ENCODE measurements around the gene FGR. TPM values are rescaled to one million over a fixed set of nuclear protein-coding genes. Genes with fewer than 3 reads are reported as not detected.

The FGR gene
- total and polyA plus RNA-seq, 2 donors (not counting 1 experiment from before 2014, with no cell fraction given), result 57.0 to 295 TPM

DNA sequence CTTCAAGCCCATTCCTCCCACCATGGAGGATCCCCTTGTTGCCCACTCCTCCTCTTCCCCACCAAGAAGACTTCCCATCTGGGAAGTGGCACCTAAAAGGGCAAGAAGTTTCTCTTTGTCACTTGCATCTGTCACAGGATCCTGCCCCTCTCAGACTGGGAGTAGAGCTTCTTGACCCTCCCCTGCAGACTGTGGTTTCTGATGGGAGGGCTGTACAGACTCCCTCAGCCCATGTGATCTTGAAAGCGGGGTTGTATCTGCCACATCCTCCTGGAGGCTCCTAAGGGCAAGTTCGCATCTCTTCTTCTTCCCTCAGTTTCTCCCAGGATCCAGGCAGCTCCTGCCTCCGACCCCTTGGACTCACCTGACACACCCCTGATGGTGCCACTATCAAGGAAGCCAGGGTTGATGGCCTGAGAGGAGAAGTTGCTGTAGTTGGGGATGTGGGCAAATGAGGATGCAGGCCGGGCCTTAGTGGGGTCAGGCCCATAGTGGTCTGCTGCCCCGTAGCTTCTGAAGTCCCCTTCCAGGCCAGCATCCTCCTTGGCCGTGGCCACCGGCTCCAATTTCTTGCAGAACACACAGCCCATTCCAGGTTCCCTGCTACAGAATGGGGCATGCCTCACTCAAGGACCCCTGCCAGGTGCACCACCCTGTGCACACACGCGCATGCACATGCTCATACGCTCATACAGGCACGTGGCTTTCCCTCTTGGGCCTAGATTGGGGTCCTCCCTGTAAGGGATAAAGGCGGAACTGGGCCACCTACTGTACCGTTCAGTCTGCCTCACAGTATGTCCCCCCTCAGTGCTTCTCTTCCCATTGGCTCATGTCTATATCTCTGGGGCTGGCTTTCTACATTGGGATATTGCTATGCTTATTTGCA is 11.4 kb downstream of the FGR start:
- Histone ChIP-seq H3K36me3 (replicated peaks in 1 of 2; ENCODE audit: control extremely low read depth in 1 of 2, control insufficient read depth in 1 of 2, extremely low read depth in 1 of 2, insufficient read depth in 2 of 2, low read length in 1 of 2) (peaks cover 5 to 52% of the 10 kb centered on the region in 2 experiments), H3K4me2 (replicated peaks; ENCODE audit: low read depth, low read length, poor library complexity, severe bottlenecking) (peak overlapping the region; percentile 91), H3K9ac (ENCODE audit: low read length) (no peak overlapping the region), H3K27me3 (replicated peaks in 1 of 4; ENCODE audit: control extremely low read depth in 1 of 4, control insufficient read depth in 3 of 4, insufficient read depth in 4 of 4, low read length in 3 of 4) (no peaks in the 10 kb centered on the region), H3K79me2 (ENCODE audit: control insufficient read depth, insufficient read depth, low read length) (peaks cover 40% of the 10 kb centered on the region), H2AFZ (ENCODE audit: insufficient read depth, low read depth, low read length, poor library complexity, severe bottlenecking) (no peak overlapping the region), H3K4me1 (ENCODE audit: control insufficient read depth in 2 of 2, insufficient read depth in 2 of 2, low read length in 2 of 2) (peaks cover 67 to 89% of the 10 kb centered on the region in 2 donors), H4K20me1 (ENCODE audit: control insufficient read depth, insufficient read depth, low read length, poor library complexity, severe bottlenecking) (peaks cover 17% of the 10 kb centered on the region), H3K9me3 (ENCODE audit: control extremely low read depth in 1 of 3, control insufficient read depth in 2 of 3, insufficient read depth in 1 of 3, low read length in 2 of 3) (no peaks in the 10 kb centered on the region), H3K27ac (ENCODE audit: low read length in 2 of 2) (no peak overlapping the region), H3K4me3 (ENCODE audit: control extremely low read depth in 1 of 5, extremely low read depth in 1 of 5, insufficient read depth in 1 of 5, low read depth in 2 of 5, low read length in 4 of 5) (peak overlapping the region in 1 of 5 experiments; percentile 63)
- Mint-ChIP-seq H3K4me1 (peaks cover 38% of the 10 kb centered on the region), H3K27ac (peak overlapping the region; percentile 69), H3K9me3 (ENCODE audit: insufficient read depth) (no peaks in the 10 kb centered on the region), H3K4me3 (peak overlapping the region; percentile 13), H3K27me3 (no peaks in the 10 kb centered on the region)
- DNase-seq (peak; percentile 12), ATAC-seq (ENCODE audit: low read depth) (no peak)
- WGBS (ENCODE audit: insufficient coverage), result 76% methylated on average over 10 of the region's 13 CpGs
- TF ChIP-seq, protein P1, sequence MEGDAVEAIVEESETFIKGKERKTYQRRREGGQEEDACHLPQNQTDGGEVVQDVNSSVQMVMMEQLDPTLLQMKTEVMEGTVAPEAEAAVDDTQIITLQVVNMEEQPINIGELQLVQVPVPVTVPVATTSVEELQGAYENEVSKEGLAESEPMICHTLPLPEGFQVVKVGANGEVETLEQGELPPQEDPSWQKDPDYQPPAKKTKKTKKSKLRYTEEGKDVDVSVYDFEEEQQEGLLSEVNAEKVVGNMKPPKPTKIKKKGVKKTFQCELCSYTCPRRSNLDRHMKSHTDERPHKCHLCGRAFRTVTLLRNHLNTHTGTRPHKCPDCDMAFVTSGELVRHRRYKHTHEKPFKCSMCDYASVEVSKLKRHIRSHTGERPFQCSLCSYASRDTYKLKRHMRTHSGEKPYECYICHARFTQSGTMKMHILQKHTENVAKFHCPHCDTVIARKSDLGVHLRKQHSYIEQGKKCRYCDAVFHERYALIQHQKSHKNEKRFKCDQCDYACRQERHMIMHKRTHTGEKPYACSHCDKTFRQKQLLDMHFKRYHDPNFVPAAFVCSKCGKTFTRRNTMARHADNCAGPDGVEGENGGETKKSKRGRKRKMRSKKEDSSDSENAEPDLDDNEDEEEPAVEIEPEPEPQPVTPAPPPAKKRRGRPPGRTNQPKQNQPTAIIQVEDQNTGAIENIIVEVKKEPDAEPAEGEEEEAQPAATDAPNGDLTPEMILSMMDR (IDR thresholded peaks at IDR 0.05), result no peak
- TF ChIP-seq EZH2 (IDR thresholded peaks at IDR 0.05; ENCODE audit: borderline replicate concordance, insufficient read depth, low read depth, low read length, poor library complexity, severe bottlenecking), result no peak
- intact Hi-C loops (cut with micrococcal nuclease), result no loop called here
- POLR2A ChIA-PET, result interaction anchor here (0.5 kb wide), 1 partner anchor 20 kb away, joined by 4 read pairs; no protein-coding TSS in a partner anchor
- CTCF ChIA-PET, result interaction anchor here (0.8 to 20.3 kb wide), 7 partner anchors 10 to 41 kb away, joined by 3 to 473 read pairs (median 4); no protein-coding TSS in a partner anchor

DNA sequence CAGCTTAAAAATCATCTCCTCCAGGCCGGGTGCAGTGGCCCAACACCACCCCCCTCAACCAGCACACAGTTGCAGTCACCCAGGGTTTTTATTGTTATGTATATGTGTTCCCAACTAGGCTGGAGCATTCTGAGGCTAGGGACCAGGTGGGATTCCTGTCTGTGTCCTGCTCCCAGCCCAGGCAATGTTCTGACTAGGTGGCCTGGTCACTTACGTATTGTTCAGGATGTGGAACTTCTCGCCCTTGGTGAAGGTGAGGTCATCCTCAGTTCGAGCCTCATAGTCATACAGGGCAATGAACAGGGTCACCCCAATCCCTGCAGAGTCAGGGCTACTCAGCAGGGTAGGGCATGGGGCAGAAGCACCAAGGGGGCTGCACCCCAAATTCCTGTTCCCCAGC is 12.2 kb downstream of the FGR start:
- H3K9ac ChIP-seq (ENCODE audit: low read length), result no peak overlapping the region
- H3K9me3 ChIP-seq (ENCODE audit: control extremely low read depth in 1 of 3, control insufficient read depth in 2 of 3, insufficient read depth in 1 of 3, low read length in 2 of 3), result no peaks in the 10 kb centered on the region
- no peak overlapping the region for H3K4me3 ChIP-seq (ENCODE audit: control extremely low read depth in 1 of 5, extremely low read depth in 1 of 5, insufficient read depth in 1 of 5, low read depth in 2 of 5, low read length in 4 of 5)
- intact Hi-C loops (cut with micrococcal nuclease), result no loop called here
- peak; percentile 11 for DNase-seq
- peak overlapping the region; percentile 91 for H3K4me2 ChIP-seq (replicated peaks; ENCODE audit: low read depth, low read length, poor library complexity, severe bottlenecking)
- peaks cover 67 to 89% of the 10 kb centered on the region in 2 donors for H3K4me1 ChIP-seq (ENCODE audit: control insufficient read depth in 2 of 2, insufficient read depth in 2 of 2, low read length in 2 of 2)
- peaks cover 5 to 59% of the 10 kb centered on the region in 2 experiments for H3K36me3 ChIP-seq (replicated peaks in 1 of 2; ENCODE audit: control extremely low read depth in 1 of 2, control insufficient read depth in 1 of 2, extremely low read depth in 1 of 2, insufficient read depth in 2 of 2, low read length in 1 of 2)
- peaks cover 48% of the 10 kb centered on the region for H3K79me2 ChIP-seq (ENCODE audit: control insufficient read depth, insufficient read depth, low read length)
- peaks cover 25% of the 10 kb centered on the region for H4K20me1 ChIP-seq (ENCODE audit: control insufficient read depth, insufficient read depth, low read length, poor library complexity, severe bottlenecking)
- H3K27me3 ChIP-seq (replicated peaks in 1 of 4; ENCODE audit: control extremely low read depth in 1 of 4, control insufficient read depth in 3 of 4, insufficient read depth in 4 of 4, low read length in 3 of 4), result no peaks in the 10 kb centered on the region
- no peaks in the 10 kb centered on the region for H3K27me3 Mint-ChIP-seq
- no peaks in the 10 kb centered on the region for H3K9me3 Mint-ChIP-seq (ENCODE audit: insufficient read depth)
- H3K4me3 Mint-ChIP-seq, result no peak overlapping the region
- 69% methylated on average over 3 of the region's 4 CpGs for WGBS (ENCODE audit: insufficient coverage)
- H3K27ac Mint-ChIP-seq, result no peak overlapping the region
- TF ChIP-seq, protein P1 (IDR thresholded peaks at IDR 0.05), result no peak
- TF ChIP-seq EZH2 (IDR thresholded peaks at IDR 0.05; ENCODE audit: borderline replicate concordance, insufficient read depth, low read depth, low read length, poor library complexity, severe bottlenecking), result no peak
- POLR2A ChIA-PET, result interaction anchor here (0.5 kb wide), 1 partner anchor 19 kb away, joined by 4 read pairs; no protein-coding TSS in a partner anchor
- no peak overlapping the region for H2AFZ ChIP-seq (ENCODE audit: insufficient read depth, low read depth, low read length, poor library complexity, severe bottlenecking)
- H3K27ac ChIP-seq (ENCODE audit: low read length in 2 of 2), result no peak overlapping the region
- H3K4me1 Mint-ChIP-seq, result peaks cover 41% of the 10 kb centered on the region
- no peak for ATAC-seq (ENCODE audit: low read depth)
- CTCF ChIA-PET, result interaction anchor here (1.2 to 20.3 kb wide), 6 partner anchors 12 to 47 kb away, joined by 3 to 473 read pairs (median 4); no protein-coding TSS in a partner anchor
